ENCODE results near the gene RAMP1. TPM values are rescaled to one million over a fixed set of nuclear protein-coding genes. Genes with fewer than 3 reads are reported as not detected.

Gene RAMP1
- total and polyA plus RNA-seq, 9 of the 15 experiments (the other 6 are each of a cell fraction or from before 2014, with no cell fraction given) = 0.72 to 0.77 TPM; not detected in 7

- H4K20me1 ChIP-seq (replicated peaks; ENCODE audit: control insufficient read depth, insufficient read depth, low read length) = peaks cover 5% of the 10 kb centered on the region; the same call in 1 of the 2 replicates
- H3K36me3 ChIP-seq (ENCODE audit: control insufficient read depth, insufficient read depth, low read length) = no peaks in the 10 kb centered on the region
- H3K27ac ChIP-seq (ENCODE audit: extremely low read depth, low read depth, low read length) = no peak overlapping the region
- no peak overlapping the region for H3K4me2 ChIP-seq (ENCODE audit: insufficient read depth, low read length)
- H3K4me1 ChIP-seq (replicated peaks in 1 of 2; ENCODE audit: control insufficient read depth in 2 of 2, insufficient read depth in 2 of 2, low read length in 2 of 2) = peaks cover 0 to 13% of the 10 kb centered on the region in 2 experiments; a peak in 1 of 5 replicates
- ATAC-seq (no peak), FAIRE-seq (no peak), DNase-seq (ENCODE audit: extremely low read depth in 1 of 4, low spot score in 3 of 4) (no peak)
- peaks cover 15 to 83% of the 10 kb centered on the region in 2 experiments; a peak in 4 of 5 replicates for H3K27me3 ChIP-seq (ENCODE audit: control insufficient read depth in 2 of 2, insufficient read depth in 2 of 2, low read length in 2 of 2)
- BruUV-seq (replicated peaks) = no TSS peak
- in situ Hi-C loops (cut with MboI) (no loop called here), intact Hi-C loops (cut with micrococcal nuclease) (no loop called here)
- H3K9me1 ChIP-seq (ENCODE audit: control insufficient read depth, insufficient read depth, low read length) = no peaks in the 10 kb centered on the region
- H2AFZ ChIP-seq (ENCODE audit: low read depth, low read length) = no peak overlapping the region
- WGBS (ENCODE audit: insufficient coverage, low coverage, missing lambda C conversion rate) = 0% methylated on average over 2 of the region's 14 CpGs
- H3K79me2 ChIP-seq (ENCODE audit: control insufficient read depth, insufficient read depth, low read length) = no peaks in the 10 kb centered on the region
- no peak overlapping the region for H3K4me3 ChIP-seq
- ChIA-PET CTCF (ENCODE audit: low intra/inter-chr PET ratio) (no interaction called here), POLR2A (no interaction called here)
- TF ChIP-seq TCF3 (CRISPR knock-in tag; IDR thresholded peaks at IDR 0.05) (no peak), MYC (IDR thresholded peaks at IDR 0.05; ENCODE audit: low read depth, low read length) (no peak), MYC (CRISPR knock-in tag; IDR thresholded peaks at IDR 0.05; ENCODE audit: borderline replicate concordance, low read depth) (no peak), ZNF449 (CRISPR knock-in tag; IDR thresholded peaks at IDR 0.05) (no peak), HNRNPLL (IDR thresholded peaks at IDR 0.05; ENCODE audit: low read depth, low read length, poor library complexity, severe bottlenecking) (no peak), RCOR1 (IDR thresholded peaks at IDR 0.05; ENCODE audit: borderline replicate concordance in 1 of 2, low read depth in 2 of 2, low read length in 2 of 2) (no peak), HDAC6 (IDR thresholded peaks at IDR 0.05; ENCODE audit: low read depth, low read length) (no peak), FIP1L1 (IDR thresholded peaks at IDR 0.05; ENCODE audit: low read depth, low read length, poor library complexity, severe bottlenecking) (no peak), CBFB (CRISPR knock-in tag; IDR thresholded peaks at IDR 0.05) (no peak), NR2C2 (CRISPR knock-in tag; IDR thresholded peaks at IDR 0.05) (no peak), NR2C2 (tag; IDR thresholded peaks at IDR 0.05) (no peak), KAT2B (IDR thresholded peaks at IDR 0.05; ENCODE audit: low read depth, low read length) (no peak), NUFIP1 (IDR thresholded peaks at IDR 0.05; ENCODE audit: partially characterized antibody) (no peak), ZBTB11 (CRISPR knock-in tag; IDR thresholded peaks at IDR 0.05) (no peak), ZNF583 (CRISPR knock-in tag; IDR thresholded peaks at IDR 0.05) (no peak), ZNF444 (CRISPR knock-in tag; IDR thresholded peaks at IDR 0.05) (no peak)
- no peaks in the 10 kb centered on the region for H3K9me3 ChIP-seq (replicated peaks; ENCODE audit: control insufficient read depth, insufficient read depth, low read depth, low read length)
- no peak overlapping the region for H3K9ac ChIP-seq (ENCODE audit: insufficient read depth in 1 of 2, low read depth in 2 of 2, low read length in 2 of 2)
Observed at GRCh38 chr2:237876061-237876526, 16.7 kb downstream of the RAMP1 start.
